Measurements from ENCODE around the gene MFSD2A. TPM values are rescaled to one million over a fixed set of nuclear protein-coding genes. Genes with fewer than 3 reads are reported as not detected.
"Not testable (repeated sequence)": the region's sequence is repeated elsewhere in the genome, so short reads cannot be mapped to it uniquely, and the experiment has no call there.

Gene MFSD2A
- total RNA-seq, 2 donors from 2014 or later: 3.7 to 3.8 TPM

GRCh38 chr1:39987869-39988268 lies 32.9 kb downstream of the MFSD2A start:
- DNase-seq (no peak), ATAC-seq (no peak)
- intact Hi-C loops (cut with DNase I): no loop called here

GRCh38 chr1:39988618-39989343 lies 33.8 kb downstream of the MFSD2A start:
- no peak for DNase-seq
- no peak for ATAC-seq
- intact Hi-C loops (cut with DNase I): no loop called here

GRCh38 chr1:39990428-39990827 lies 35.5 kb downstream of the MFSD2A start:
- intact Hi-C loops (cut with DNase I): no loop called here
- no peak for DNase-seq
- ATAC-seq: no peak

- no peak for DNase-seq
- ATAC-seq: no peak
- intact Hi-C loops (cut with DNase I): no loop called here
These were observed 37.3 kb downstream of the MFSD2A start for GRCh38 chr1:39992234-39992633.

- ATAC-seq: no peak
- DNase-seq: no peak
- intact Hi-C loops (cut with DNase I): no loop called here
These were observed 37.9 kb downstream of the MFSD2A start for GRCh38 chr1:39992888-39993287.

GRCh38 chr1:39995973-39996393 lies 41.0 kb downstream of the MFSD2A start:
- no peak for DNase-seq
- intact Hi-C loops (cut with DNase I): no loop called here
- peak in 1 of 2 donors; percentile 23 for ATAC-seq

GRCh38 chr1:39996396-39997004 lies 41.6 kb downstream of the MFSD2A start:
- intact Hi-C loops (cut with DNase I): no loop called here
- DNase-seq: no peak
- ATAC-seq: no peak

GRCh38 chr1:40001456-40001855 lies 46.5 kb downstream of the MFSD2A start:
- DNase-seq: no peak
- intact Hi-C loops (cut with DNase I): no loop called here
- no peak for ATAC-seq

- no peak for ATAC-seq
- intact Hi-C loops (cut with DNase I): no loop called here
- DNase-seq: no peak
These were observed 48.5 kb downstream of the MFSD2A start for GRCh38 chr1:40003156-40004093.

GRCh38 chr1:40004857-40005256 lies 49.9 kb downstream of the MFSD2A start:
- intact Hi-C loops (cut with DNase I): no loop called here
- no peak for ATAC-seq
- DNase-seq: no peak

- DNase-seq; intact Hi-C loops (cut with DNase I); ATAC-seq: not testable (repeated sequence)
These were observed 52.6 kb downstream of the MFSD2A start for GRCh38 chr1:40007481-40008034.

- ATAC-seq: no peak
- intact Hi-C loops (cut with DNase I): no loop called here
- DNase-seq: no peak
These were observed 56.3 kb downstream of the MFSD2A start for GRCh38 chr1:40011198-40011597.

- intact Hi-C loops (cut with DNase I): no loop called here
- DNase-seq (no peak), ATAC-seq (no peak)
These were observed 59.3 kb downstream of the MFSD2A start for GRCh38 chr1:40014253-40014706.

- DNase-seq (no peak), ATAC-seq (no peak)
- intact Hi-C loops (cut with DNase I): no loop called here
These were observed 60.1 kb downstream of the MFSD2A start for GRCh38 chr1:40014812-40015594.

- no peak for DNase-seq
- ATAC-seq: no peak
- intact Hi-C loops (cut with DNase I): no loop called here
These were observed 63.1 kb downstream of the MFSD2A start for GRCh38 chr1:40017951-40018575.
